Raji (cell line): ENCODE data around the gene MAP2K4.

Experiments used
- POLR2A ChIP-seq: IDR thresholded peaks from 2 replicates; pipeline ENCODE4 v1.6.1; 2011; ENCODE audit warnings: low read depth, low read length, control low read depth; ENCODE audit not compliant: insufficient read depth

The MAP2K4 gene

DNA sequence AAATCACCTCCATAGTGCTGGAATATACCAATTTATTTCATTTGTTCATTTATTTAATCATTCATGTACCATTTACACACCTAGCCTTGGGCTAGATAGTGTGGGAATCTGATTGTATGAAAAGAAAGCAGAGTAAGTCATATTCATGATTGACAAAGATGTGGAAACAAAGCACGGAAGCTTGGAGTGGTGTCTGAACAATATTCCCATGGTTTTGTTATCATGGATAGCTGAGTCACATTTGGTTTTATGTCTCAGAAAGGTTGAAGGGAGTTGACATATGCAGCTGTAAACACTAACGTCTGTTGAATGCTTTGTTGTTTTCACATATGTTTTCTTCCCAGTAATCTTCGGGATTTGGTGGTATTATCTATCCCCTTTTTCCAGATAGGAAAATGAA lies 76.6 kb downstream of the MAP2K4 start:
- no peak for TF ChIP-seq POLR2A

- no peak for TF ChIP-seq POLR2A
Measured at GRCh38 chr17:12098568-12098967, 77.9 kb downstream of the MAP2K4 start.

- no peak for TF ChIP-seq POLR2A
Measured at GRCh38 chr17:12099412-12099811, 78.7 kb downstream of the MAP2K4 start.

DNA sequence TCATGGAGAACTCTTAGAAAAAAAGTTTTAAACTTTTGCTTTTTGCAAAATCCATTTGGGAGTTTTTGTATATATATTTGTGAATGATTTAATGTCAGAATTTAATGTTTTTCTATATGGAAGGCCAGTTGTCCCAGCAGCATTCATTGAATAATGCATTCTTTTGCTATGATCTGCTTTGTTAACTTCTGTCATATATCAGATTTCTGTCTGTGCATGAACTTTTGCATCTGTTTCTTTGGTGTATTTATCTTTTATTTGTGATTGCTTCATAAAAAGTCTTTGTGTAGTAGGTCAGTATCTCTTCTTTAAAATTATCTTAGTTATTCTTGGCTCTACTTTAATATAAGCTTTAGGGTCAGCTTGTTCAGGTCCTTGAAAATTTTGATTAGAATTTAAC lies 84.2 kb downstream of the MAP2K4 start:
- TF ChIP-seq POLR2A = no peak

DNA sequence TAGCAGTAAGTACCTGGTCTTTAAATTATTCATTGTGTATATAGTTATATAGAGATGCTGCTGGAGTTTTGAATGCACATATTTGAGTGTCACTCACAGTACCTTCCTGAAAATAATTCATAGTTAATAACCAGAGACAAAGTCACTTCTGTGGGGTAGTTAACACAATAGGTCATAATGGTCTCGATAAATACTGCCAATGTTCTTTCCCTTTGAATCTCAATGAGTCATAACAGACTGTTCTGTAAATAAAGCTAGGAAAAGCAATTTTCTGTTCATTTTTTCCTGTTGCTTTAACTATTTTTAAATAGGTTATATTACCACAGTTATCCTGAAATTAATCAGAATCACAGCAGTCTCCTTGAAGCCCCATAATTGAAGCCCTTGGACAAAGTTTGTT lies 87.2 kb downstream of the MAP2K4 start:
- TF ChIP-seq POLR2A = no peak

DNA sequence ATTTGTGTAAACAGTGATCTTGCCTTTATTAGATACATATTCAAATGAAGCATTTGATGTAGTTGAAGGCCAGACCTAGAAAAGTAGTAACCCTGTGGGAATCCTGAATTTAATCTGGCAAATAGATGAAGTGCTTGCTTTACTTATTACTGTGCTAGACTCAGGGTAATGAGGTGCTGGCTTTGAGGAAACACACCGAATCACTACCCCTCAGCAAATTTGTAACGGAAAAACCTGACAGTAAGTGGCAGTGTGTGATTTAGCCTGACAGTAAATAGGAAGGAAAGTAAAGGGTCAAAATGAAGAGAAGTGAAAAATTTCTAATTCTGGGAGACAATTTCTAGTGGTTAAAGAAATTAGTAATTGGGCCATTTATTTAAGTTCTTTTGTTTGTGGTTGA lies 90.2 kb downstream of the MAP2K4 start:
- TF ChIP-seq POLR2A = no peak

- TF ChIP-seq POLR2A = no peak
Measured at GRCh38 chr17:12113156-12113555, 92.5 kb downstream of the MAP2K4 start.

GRCh38 chr17:12114686-12115418 lies 94.2 kb downstream of the MAP2K4 start:
- TF ChIP-seq POLR2A = no peak

- TF ChIP-seq POLR2A = no peak
Measured at GRCh38 chr17:12116143-12116542, 95.5 kb downstream of the MAP2K4 start.

DNA sequence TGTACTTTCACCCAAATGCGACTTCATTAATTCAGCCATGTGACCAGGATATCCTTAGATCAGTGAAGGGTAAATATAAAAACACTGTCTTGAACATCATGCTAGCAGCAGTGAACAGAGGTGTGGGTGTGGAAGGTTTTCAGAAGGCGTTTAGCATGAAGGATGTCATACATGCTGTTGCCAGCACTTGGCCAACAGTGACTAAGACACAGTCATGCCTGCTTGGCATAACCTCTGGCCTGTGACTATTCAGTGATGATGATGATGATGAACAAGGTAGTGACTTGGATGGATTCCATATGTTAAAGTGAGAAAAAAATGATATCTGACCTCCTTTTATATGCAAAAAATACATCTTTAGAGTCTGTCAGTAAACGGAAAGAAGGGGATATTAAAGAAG lies 97.9 kb downstream of the MAP2K4 start:
- no peak for TF ChIP-seq POLR2A

- TF ChIP-seq POLR2A = no peak
Measured at GRCh38 chr17:12122075-12122474, 101.4 kb downstream of the MAP2K4 start.

DNA sequence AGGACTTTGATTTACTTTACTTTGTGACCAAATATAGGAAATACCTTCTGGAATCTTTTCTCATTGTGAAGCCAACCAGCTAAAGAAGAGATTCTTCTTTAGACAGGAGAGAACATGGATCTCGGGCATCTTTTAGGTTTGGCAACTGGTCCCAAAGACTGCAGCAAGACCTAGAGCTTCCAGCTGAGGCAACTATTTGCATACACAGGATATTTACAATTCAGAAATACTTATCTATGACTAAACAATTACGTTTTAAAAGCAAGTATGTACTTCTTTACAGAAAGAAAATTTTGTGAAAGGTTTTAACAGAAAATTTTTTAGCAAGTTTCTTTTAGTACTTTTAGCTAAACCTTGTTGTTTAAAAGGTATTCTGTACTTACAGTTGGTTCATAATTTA lies 106.5 kb downstream of the MAP2K4 start:
- no peak for TF ChIP-seq POLR2A

GRCh38 chr17:12127667-12128066 lies 107.0 kb downstream of the MAP2K4 start:
- TF ChIP-seq POLR2A = no peak

GRCh38 chr17:12128946-12129345 lies 108.3 kb downstream of the MAP2K4 start:
- TF ChIP-seq POLR2A = no peak

DNA sequence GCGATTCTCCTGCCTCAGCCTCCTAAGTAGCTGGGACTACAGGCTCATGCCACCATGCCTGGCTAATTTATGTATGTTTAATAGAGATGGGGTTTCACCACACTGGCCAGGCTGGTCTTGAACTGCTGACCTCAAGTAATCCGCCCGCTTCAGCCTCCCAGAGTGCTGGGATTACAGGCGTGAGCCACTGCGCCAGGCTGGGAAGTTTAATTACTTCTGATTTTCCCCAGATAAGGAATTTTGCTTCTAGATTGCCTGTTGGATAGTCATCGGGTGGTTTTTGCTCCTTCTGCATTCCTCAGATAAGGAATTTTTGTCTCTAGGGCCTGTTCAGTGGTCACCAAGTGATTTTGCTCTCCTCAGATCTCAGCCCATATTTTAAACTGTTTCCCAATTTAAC lies 112.5 kb downstream of the MAP2K4 start:
- no peak for TF ChIP-seq POLR2A

DNA sequence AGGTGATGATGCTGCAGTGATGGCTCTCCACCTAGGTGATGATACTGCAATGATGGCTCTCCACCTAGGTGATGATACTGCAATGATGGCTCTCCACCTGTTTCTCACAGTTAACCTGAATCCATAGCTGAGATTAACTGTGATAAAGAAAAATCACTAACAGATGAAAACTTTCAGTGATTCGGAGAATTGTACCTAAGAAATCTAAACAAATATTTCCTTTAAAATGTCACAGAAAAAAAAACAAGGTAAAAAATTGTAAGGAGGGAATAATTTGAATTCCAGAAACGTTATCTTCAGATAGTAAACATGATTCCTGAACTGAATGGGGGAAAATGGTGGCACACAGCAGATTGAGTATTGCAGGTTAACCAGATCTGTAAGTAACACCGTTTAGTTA lies 113.4 kb downstream of the MAP2K4 start:
- TF ChIP-seq POLR2A = no peak

DNA sequence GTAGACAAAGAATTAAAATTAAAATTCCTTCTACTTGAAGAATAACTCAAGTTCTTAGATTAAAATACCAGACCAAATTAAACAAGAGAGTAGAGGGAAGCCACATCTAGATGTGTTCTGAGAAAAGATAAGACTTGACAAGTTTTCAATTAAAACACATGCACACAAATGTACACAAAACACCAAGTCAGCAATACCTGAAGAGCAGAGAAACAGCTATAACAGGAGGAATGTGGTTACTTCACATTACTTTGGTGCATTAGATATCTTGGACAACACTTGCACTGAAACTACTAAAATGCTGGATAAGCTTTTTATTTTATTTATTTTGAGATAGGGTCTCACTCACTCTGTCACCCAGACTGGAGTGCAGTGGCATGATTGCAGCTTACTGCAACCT lies 113.9 kb downstream of the MAP2K4 start:
- TF ChIP-seq POLR2A = no peak
